NCI-H1092 treated with DMSO at 0.1 percent for 48 hours (cell line): ENCODE data around the gene DCLK2.

Source experiments
- DNase-seq: peaks from one replicate; lab custom pipeline; 2025; lab: John Stamatoyannopoulos, UW

DCLK2 gene

GRCh38 chr4:150119492-150119891, 41.2 kb downstream of the DCLK2 start:
- DNase-seq = no peak

GRCh38 chr4:150123087-150123486, 44.8 kb downstream of the DCLK2 start:
- no peak for DNase-seq

- no peak for DNase-seq
These were observed 45.8 kb downstream of the DCLK2 start for GRCh38 chr4:150123796-150124677.

- DNase-seq = no peak
These were observed 48.1 kb downstream of the DCLK2 start for GRCh38 chr4:150126201-150126863.

- no peak for DNase-seq
These were observed 48.6 kb downstream of the DCLK2 start for GRCh38 chr4:150126864-150127203.

GRCh38 chr4:150127757-150128156, 49.5 kb downstream of the DCLK2 start:
- DNase-seq = no peak

GRCh38 chr4:150130933-150131332, 52.7 kb downstream of the DCLK2 start:
- no peak for DNase-seq

GRCh38 chr4:150131581-150132228, 53.5 kb downstream of the DCLK2 start:
- no peak for DNase-seq

GRCh38 chr4:150133605-150134004, 55.4 kb downstream of the DCLK2 start:
- no peak for DNase-seq

GRCh38 chr4:150135134-150135772, 57.0 kb downstream of the DCLK2 start:
- no peak for DNase-seq

GRCh38 chr4:150136036-150136435, 57.8 kb downstream of the DCLK2 start:
- no peak for DNase-seq

GRCh38 chr4:150136481-150136880, 58.2 kb downstream of the DCLK2 start:
- DNase-seq = no peak

- no peak for DNase-seq
These were observed 61.1 kb downstream of the DCLK2 start for GRCh38 chr4:150139297-150139865.

GRCh38 chr4:150140774-150141400, 62.6 kb downstream of the DCLK2 start:
- DNase-seq = no peak

- no peak for DNase-seq
These were observed 63.5 kb downstream of the DCLK2 start for GRCh38 chr4:150141756-150142155.

GRCh38 chr4:150142831-150143230, 64.6 kb downstream of the DCLK2 start:
- no peak for DNase-seq

- DNase-seq = no peak
These were observed 67.1 kb downstream of the DCLK2 start for GRCh38 chr4:150145090-150145945.

- DNase-seq = no peak
These were observed 67.7 kb downstream of the DCLK2 start for GRCh38 chr4:150145946-150146340.

- DNase-seq = no peak
These were observed 71.1 kb downstream of the DCLK2 start for GRCh38 chr4:150149381-150149780.

GRCh38 chr4:150150629-150151062, 72.4 kb downstream of the DCLK2 start:
- DNase-seq = no peak

GRCh38 chr4:150152766-150153165, 74.5 kb downstream of the DCLK2 start:
- no peak for DNase-seq
